Coronary artery (tissue), 2 donors: Measurements from ENCODE around the gene NHERF1.

Experiments
- DNase-seq: peaks from one replicate; pipeline ENCODE4 v3.0.0-alpha.2; 2017; ENCODE audit warnings: low spot score
- H3K27ac ChIP-seq, 2 donors: fragments of 200-600 bp; sonication (generic); one replicate each; pipeline ENCODE4 v1.5.1; 2016 to 2019
- H3K4me3 ChIP-seq: fragments of 200-600 bp; sonication (generic); 2 replicates; pipeline ENCODE4 v1.5.1; 2016; ENCODE audit warnings: mild to moderate bottlenecking, moderate library complexity
- TF ChIP-seq, protein P1 (sequence below): fragments of 200-600 bp; sonication (generic); IDR thresholded peaks from one replicate; pipeline ENCODE4 v1.5.1; 2019; ENCODE audit warnings: antibody characterized with exemption

Gene NHERF1

GRCh38 chr17:74749279-74750038, 1.0 kb downstream of the NHERF1 start:
- H3K27ac ChIP-seq, result peak overlapping the region in 1 of 2 donors; percentile 70
- DNase-seq, result no peak
- H3K4me3 ChIP-seq, result peak overlapping the region; percentile 88
- TF ChIP-seq, protein P1, sequence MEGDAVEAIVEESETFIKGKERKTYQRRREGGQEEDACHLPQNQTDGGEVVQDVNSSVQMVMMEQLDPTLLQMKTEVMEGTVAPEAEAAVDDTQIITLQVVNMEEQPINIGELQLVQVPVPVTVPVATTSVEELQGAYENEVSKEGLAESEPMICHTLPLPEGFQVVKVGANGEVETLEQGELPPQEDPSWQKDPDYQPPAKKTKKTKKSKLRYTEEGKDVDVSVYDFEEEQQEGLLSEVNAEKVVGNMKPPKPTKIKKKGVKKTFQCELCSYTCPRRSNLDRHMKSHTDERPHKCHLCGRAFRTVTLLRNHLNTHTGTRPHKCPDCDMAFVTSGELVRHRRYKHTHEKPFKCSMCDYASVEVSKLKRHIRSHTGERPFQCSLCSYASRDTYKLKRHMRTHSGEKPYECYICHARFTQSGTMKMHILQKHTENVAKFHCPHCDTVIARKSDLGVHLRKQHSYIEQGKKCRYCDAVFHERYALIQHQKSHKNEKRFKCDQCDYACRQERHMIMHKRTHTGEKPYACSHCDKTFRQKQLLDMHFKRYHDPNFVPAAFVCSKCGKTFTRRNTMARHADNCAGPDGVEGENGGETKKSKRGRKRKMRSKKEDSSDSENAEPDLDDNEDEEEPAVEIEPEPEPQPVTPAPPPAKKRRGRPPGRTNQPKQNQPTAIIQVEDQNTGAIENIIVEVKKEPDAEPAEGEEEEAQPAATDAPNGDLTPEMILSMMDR, result no peak

DNA sequence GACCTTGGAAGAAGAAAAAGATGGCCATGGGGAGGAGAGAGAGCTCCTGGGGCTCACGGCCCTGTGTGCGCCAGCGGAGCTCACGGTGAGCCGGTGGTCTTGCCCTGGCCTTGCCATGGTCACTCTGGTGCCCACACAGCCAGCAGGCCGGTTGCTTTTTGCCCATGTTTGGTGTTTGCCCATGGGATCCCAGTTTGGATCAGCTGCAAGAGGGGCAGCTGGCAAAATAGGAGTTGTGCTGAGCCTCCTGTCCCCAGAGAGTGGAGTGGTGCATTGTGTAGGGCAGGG, 1.6 kb downstream of the NHERF1 start:
- no peak for DNase-seq

GRCh38 chr17:74750327-74751069, 2.1 kb downstream of the NHERF1 start:
- DNase-seq, result no peak
- Histone ChIP-seq H3K27ac (peak overlapping the region in 1 of 2 donors; percentile 39), H3K4me3 (peak overlapping the region; percentile 88)
- TF ChIP-seq, protein P1, result no peak

More for the DNA sequence above, 1.6 kb downstream of the NHERF1 start:
- Histone ChIP-seq H3K27ac (peak overlapping the region in 1 of 2 donors; percentile 39), H3K4me3 (peak overlapping the region; percentile 88)
- TF ChIP-seq, protein P1, result no peak

- no peak for DNase-seq
- Histone ChIP-seq H3K27ac (no peak overlapping the region), H3K4me3 (no peak overlapping the region)
- TF ChIP-seq, protein P1, result no peak
Measured at GRCh38 chr17:74752415-74752814, 4.0 kb downstream of the NHERF1 start.

GRCh38 chr17:74752822-74753401, 4.5 kb downstream of the NHERF1 start:
- no peak overlapping the region for H3K27ac ChIP-seq
- H3K4me3 ChIP-seq, result no peak overlapping the region
- TF ChIP-seq, protein P1, result no peak
- DNase-seq, result no peak

DNA sequence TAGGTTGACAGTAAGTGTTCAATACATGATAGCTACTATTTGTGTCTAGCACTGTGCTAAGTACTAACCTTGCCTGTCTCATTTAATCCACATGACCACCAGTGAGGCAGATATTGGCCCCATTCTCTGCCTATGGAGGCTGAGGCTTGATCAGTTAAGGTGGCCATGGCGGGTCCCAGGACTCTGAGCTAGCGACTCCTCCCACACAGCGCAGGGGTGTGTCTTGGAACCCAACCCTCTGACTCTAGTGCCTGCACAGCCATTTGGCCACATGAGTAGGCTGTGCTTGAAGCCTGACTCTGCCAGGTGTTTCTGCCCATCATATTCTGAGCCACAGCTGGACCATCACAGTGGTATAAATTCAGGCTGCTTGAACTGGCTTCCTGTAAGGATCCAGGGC, 6.4 kb downstream of the NHERF1 start:
- Histone ChIP-seq H3K27ac (no peak overlapping the region), H3K4me3 (no peak overlapping the region)
- DNase-seq, result no peak
- TF ChIP-seq, protein P1, result no peak
